ENCODE measurements around the gene MAST3.

MAST3 gene

GRCh38 chr19:18185538-18185937, 88.0 kb downstream of the MAST3 start:
- Histone ChIP-seq H3K9me3 (ENCODE audit: control insufficient read depth, low read length) (no peaks in the 10 kb centered on the region), H3K27ac (no peak overlapping the region), H3K4me1 (peaks cover 5% of the 10 kb centered on the region), H3K36me3 (ENCODE audit: control insufficient read depth, insufficient read depth, low read length) (no peaks in the 10 kb centered on the region), H3K4me2 (ENCODE audit: low read length) (no peak overlapping the region), H3K27me3 (ENCODE audit: control insufficient read depth, insufficient read depth, low read length) (no peaks in the 10 kb centered on the region), H3K79me2 (no peaks in the 10 kb centered on the region), H3K4me3 (ENCODE audit: low read depth, low read length) (no peak overlapping the region), H3K9ac (no peak overlapping the region), H2AFZ (no peak overlapping the region)
- TF ChIP-seq CTCF (IDR thresholded peaks at IDR 0.05): no peak

- Histone ChIP-seq H3K79me2 (no peaks in the 10 kb centered on the region), H3K4me1 (peaks cover 10% of the 10 kb centered on the region), H3K27ac (no peak overlapping the region), H3K36me3 (ENCODE audit: control insufficient read depth, insufficient read depth, low read length) (no peaks in the 10 kb centered on the region), H3K9me3 (ENCODE audit: control insufficient read depth, low read length) (no peaks in the 10 kb centered on the region), H3K4me2 (ENCODE audit: low read length) (no peak overlapping the region), H3K27me3 (ENCODE audit: control insufficient read depth, insufficient read depth, low read length) (no peaks in the 10 kb centered on the region), H2AFZ (no peak overlapping the region), H3K9ac (no peak overlapping the region), H3K4me3 (ENCODE audit: low read depth, low read length) (no peak overlapping the region)
- no peak for TF ChIP-seq CTCF (IDR thresholded peaks at IDR 0.05)
Observed at GRCh38 chr19:18190278-18190677, 92.7 kb downstream of the MAST3 start.

GRCh38 chr19:18191640-18192062, 94.1 kb downstream of the MAST3 start:
- peak overlapping the region; percentile 91 for H2AFZ ChIP-seq
- no peak overlapping the region for H3K9ac ChIP-seq
- no peaks in the 10 kb centered on the region for H3K79me2 ChIP-seq
- H3K4me3 ChIP-seq (ENCODE audit: low read depth, low read length): peak overlapping the region; percentile 81
- no peak for TF ChIP-seq CTCF (IDR thresholded peaks at IDR 0.05)
- peak overlapping the region; percentile 81 for H3K4me2 ChIP-seq (ENCODE audit: low read length)
- peak overlapping the region; percentile 99 for H3K27ac ChIP-seq
- no peaks in the 10 kb centered on the region for H3K27me3 ChIP-seq (ENCODE audit: control insufficient read depth, insufficient read depth, low read length)
- no peaks in the 10 kb centered on the region for H3K9me3 ChIP-seq (ENCODE audit: control insufficient read depth, low read length)
- H3K36me3 ChIP-seq (ENCODE audit: control insufficient read depth, insufficient read depth, low read length): no peaks in the 10 kb centered on the region
- H3K4me1 ChIP-seq: peaks cover 10% of the 10 kb centered on the region

GRCh38 chr19:18192673-18193387, 95.3 kb downstream of the MAST3 start, which contains the start of gene MPV17L2:
TSS of gene MPV17L2 (plus strand) at chr19:18193218. CDS start at chr19:18193282, 64 bp downstream.
- H3K36me3 ChIP-seq (ENCODE audit: control insufficient read depth, insufficient read depth, low read length): no peaks in the 10 kb centered on the region
- H3K27ac ChIP-seq: peak within 1 kb of the TSS; percentile 99
- H3K79me2 ChIP-seq: no peaks in the 10 kb centered on the region
- H3K4me3 ChIP-seq (ENCODE audit: low read depth, low read length): peak within 1 kb of the TSS; percentile 81
- H3K4me1 ChIP-seq: peaks cover 5% of the 10 kb centered on the region
- H3K4me2 ChIP-seq (ENCODE audit: low read length): peak within 1 kb of the TSS; percentile 90
- peak within 1 kb of the TSS; percentile 91 for H2AFZ ChIP-seq
- peak within 1 kb of the TSS; percentile 64 for H3K9ac ChIP-seq
- no peak for TF ChIP-seq CTCF (IDR thresholded peaks at IDR 0.05)
- no peaks in the 10 kb centered on the region for H3K9me3 ChIP-seq (ENCODE audit: control insufficient read depth, low read length)
- H3K27me3 ChIP-seq (ENCODE audit: control insufficient read depth, insufficient read depth, low read length): no peaks in the 10 kb centered on the region

Data from parathyroid adenoma (tissue), 2 donors.